ENCODE results near the gene TSC22D4.
A peak's percentile ranks its signal among the peaks of the same experiment; 100 is the strongest.

TSC22D4 gene

DNA sequence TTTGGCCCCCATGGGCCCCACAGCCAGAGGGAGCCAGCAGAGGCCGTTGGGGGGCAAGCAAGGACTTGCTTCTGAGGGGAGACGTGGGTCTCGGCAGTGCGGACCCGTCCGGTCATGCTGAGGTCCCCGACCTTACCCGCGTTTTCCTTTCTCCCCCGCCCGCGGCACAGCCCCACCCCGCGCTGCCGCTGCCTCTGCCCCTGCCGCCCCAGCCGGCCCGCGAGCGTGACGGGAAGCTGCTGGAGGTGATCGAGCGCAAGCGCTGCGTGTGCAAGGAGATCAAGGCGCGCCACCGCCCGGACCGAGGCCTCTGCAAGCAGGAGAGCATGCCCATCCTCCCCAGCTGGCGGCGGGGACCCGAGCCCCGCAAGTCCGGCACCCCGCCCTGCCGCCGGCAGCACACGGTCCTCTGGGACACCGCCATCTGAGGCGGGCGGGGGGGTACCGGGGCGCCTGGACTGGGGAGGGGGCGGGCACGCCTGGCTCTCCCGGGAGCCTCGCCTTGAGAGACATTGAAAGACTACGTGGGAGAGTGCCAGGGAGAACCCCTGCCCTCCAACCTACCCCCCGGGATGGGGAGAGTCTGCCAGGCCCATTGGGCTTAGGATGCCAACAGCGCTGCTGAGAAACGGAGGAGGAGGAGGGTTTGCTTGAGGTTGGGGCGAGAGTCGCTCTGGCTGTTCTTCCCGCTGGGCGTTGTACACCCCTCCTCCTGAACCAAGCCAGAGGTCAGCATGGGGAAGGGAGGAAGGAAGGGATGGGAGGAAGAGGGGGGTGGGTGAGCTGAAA lies 14.7 kb upstream of the TSC22D4 start:
- peak in 1 of 2 donors; percentile 48 for DNase-seq (ENCODE audit: low read depth in 1 of 2, low spot score in 1 of 2)

- DNase-seq (ENCODE audit: low read depth in 1 of 2, low spot score in 1 of 2) = no peak
These were observed 13.9 kb upstream of the TSC22D4 start for GRCh38 chr7:100492738-100493475.

DNA sequence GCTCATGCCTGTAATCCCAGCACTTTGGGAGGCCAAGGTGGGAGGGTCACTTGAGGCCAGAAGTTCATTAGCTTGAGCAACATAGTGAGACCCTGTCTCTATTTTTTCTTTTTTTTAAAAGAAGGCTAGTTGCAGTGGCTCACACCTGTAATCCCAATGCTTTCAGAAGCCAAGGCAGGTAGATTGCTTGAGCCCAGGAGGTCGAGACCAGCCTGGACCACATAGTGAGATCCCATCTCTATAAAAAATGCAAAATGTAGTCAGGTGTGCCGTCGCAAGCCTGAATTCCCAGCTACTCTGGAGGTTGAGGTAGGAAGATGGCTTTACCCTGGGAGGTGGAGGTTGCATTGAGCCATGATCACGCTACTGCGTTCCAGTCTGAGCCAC lies 12.2 kb upstream of the TSC22D4 start:
- DNase-seq (ENCODE audit: low read depth in 1 of 2, low spot score in 1 of 2) = no peak

DNA sequence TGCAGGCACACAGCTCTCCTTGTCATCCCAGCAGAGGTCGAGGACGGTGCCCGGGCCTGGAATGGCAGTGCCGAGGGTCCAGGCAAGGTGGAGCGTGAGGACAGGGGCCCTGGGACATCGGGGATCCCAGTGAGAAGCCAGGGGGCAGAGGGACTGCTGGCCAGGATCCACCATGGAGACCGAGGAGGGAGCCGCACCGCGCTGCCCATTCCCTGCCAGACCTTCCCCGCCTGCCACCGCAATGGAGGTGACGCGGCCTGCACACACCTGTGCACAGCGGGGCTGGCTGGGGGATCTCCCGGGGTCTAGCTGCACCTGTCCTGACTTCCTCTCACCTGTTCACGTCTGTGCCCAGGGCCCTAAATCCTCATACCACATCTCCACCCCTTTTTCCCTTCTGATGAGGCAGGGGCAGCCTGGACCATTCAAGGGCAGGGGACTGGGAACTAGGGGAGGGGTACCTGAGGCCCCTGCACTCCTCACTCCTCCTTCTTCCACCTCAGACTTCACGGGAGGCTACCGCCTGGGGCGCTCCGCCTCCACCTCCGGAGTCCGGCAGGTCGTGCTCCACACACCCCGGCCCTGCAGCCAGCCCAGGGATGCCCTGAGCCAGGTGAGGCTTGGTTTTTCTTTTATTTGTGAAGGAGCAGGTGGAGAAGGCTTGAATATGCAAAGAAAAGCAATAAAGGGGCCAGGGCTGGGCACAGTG lies 11.6 kb upstream of the TSC22D4 start:
- DNase-seq (ENCODE audit: low read depth in 1 of 2, low spot score in 1 of 2) = no peak

GRCh38 chr7:100489824-100490223 lies 10.8 kb upstream of the TSC22D4 start:
- no peak for DNase-seq (ENCODE audit: low read depth in 1 of 2, low spot score in 1 of 2)

DNA sequence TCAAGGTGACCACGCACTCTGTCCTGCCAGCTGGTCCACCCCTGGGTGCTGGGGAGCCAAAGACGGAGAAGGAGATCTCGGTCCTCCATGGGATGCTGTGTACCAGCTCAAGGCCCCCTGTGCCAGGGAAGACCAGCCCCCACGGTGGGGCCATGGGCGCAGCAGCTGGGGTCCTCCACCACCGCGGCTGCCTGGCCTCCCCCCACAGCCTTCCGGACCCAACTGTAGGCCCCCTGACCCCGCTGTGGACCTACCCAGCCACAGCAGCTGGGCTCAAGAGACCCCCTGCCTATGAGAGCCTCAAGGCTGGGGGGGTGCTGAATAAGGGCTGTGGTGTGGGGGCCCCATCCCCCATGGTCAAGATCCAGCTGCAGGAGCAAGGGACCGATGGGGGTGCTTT lies 10.1 kb upstream of the TSC22D4 start:
- no peak for DNase-seq (ENCODE audit: low read depth in 1 of 2, low spot score in 1 of 2)

DNA sequence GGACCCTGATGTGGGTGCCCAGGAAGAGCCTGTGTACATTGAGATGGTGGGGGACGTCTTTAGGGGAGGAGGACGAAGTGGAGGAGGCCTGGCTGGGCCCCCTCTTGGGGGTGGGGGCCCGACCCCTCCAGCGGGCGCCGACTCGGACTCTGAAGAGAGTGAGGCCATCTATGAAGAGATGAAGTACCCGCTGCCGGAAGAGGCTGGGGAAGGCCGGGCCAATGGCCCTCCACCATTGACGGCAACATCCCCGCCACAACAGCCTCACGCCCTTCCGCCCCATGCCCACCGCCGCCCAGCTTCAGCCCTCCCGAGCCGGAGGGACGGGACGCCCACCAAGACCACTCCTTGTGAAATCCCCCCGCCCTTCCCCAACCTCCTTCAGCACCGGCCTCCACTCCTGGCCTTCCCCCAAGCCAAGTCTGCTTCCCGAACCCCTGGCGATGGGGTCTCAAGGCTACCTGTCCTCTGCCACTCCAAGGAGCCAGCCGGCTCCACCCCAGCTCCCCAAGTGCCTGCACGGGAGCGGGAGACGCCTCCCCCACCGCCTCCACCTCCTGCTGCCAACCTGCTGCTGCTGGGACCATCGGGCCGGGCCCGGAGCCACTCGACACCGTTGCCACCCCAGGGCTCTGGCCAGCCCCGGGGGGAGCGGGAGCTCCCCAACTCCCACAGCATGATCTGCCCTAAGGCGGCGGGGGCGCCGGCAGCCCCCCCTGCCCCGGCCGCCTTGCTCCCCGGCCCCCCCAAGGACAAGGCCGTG lies 9.5 kb upstream of the TSC22D4 start:
- DNase-seq (ENCODE audit: low read depth in 1 of 2, low spot score in 1 of 2) = no peak

GRCh38 chr7:100486753-100487446 lies 7.9 kb upstream of the TSC22D4 start:
- DNase-seq (ENCODE audit: low read depth in 1 of 2, low spot score in 1 of 2) = no peak

DNA sequence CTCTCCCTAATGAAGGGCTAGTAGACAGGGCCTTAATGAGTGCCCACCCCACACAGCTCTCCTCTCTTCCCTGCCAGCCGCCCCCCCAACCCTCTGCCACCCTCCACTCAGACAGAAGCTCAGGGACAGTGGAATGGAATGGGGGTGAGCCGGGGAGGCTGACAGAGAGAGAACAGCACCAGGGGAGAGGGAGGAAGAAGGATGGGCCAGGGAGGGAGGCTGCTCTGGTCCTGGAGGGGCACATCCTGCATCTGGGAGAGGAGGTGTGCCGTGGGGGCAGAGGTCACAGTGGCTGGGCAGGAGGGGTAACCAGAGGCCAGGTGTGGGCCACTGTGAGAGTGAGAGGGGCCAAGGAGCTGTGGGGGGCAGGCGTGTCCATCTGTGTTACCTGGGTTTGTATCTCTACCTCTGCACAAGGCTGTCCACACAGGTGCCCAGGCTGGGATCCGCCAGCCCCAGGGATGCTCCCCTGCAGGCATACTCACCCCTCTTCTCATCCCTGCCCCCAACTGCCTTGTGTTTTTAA lies 7.2 kb upstream of the TSC22D4 start:
- DNase-seq (ENCODE audit: low read depth in 1 of 2, low spot score in 1 of 2) = no peak

GRCh38 chr7:100485471-100485876 lies 6.5 kb upstream of the TSC22D4 start:
- DNase-seq (ENCODE audit: low read depth in 1 of 2, low spot score in 1 of 2) = no peak

DNA sequence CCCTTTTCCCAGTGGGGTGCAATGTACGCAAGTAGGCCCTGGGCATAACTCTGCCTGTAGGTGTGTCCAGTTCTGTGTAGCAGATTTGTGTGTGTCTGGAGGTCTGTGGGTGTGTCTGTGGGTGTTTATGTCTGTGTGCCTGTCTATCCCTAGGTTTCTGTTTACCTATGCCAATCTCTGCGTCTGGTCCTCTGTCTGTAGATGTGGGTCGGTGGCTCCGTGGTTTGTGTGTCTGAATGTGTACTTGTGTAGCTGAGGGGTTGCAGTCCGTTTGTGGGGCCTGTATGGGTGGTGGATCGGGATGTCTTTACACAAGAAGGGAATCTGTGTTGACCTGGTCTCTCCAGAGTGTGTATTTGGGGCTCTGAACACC lies 5.6 kb upstream of the TSC22D4 start:
- DNase-seq (ENCODE audit: low read depth in 1 of 2, low spot score in 1 of 2) = no peak

DNA sequence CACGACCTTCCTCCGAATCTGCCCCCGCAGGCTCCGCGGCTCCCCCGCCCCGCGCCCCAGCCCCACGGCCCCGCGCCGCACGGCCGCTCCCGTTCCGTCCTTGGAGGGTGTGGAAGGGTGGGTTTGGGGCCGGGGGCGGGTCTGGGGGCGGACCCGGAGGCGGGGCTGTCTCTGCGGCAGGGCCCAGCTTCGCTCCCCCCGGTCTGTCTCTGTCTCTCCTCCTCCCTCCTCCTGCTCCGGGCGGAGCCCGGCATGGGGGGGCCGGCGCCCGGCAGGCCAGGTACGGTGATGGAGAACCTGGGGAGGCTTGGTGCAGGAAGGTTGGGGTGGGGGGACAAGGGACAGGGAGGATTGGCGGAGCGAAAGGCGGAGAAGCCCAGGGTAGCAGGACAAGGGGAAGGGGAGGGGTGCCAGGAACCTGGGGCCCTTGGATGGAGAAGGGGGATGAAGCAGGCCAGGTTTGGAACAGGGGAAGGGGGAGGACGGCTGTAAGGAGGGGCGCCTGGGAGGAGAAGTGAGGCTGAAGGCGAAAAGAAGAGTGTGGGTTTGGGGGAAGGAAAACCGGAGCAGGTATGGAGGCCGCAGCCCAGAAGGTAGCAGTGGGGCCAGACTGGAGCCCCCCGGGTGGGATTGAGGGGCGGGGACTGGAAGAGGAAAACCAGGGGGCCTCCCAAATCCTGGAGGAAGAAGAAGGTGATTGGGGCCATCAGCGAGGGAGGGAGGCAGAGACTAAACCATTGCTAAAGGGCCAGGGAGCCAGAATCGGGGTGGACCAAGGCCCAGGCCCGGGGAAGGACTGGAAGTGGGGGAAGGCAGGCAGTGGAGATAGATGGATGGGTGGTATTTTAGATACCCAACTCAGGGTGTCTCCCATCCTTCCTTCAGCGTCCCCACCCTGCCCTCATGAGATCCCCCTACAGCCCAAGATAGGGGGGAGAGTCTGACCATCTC lies 5.0 kb upstream of the TSC22D4 start, which contains the start of gene NYAP1:
TSS of gene NYAP1 (plus strand) at position 206 of the 951 bp plus-strand sequence. CDS start 1,385 bp downstream, outside the sequence.
- DNase-seq (ENCODE audit: low read depth in 1 of 2, low spot score in 1 of 2) = peak; percentile 34 to 35

DNA sequence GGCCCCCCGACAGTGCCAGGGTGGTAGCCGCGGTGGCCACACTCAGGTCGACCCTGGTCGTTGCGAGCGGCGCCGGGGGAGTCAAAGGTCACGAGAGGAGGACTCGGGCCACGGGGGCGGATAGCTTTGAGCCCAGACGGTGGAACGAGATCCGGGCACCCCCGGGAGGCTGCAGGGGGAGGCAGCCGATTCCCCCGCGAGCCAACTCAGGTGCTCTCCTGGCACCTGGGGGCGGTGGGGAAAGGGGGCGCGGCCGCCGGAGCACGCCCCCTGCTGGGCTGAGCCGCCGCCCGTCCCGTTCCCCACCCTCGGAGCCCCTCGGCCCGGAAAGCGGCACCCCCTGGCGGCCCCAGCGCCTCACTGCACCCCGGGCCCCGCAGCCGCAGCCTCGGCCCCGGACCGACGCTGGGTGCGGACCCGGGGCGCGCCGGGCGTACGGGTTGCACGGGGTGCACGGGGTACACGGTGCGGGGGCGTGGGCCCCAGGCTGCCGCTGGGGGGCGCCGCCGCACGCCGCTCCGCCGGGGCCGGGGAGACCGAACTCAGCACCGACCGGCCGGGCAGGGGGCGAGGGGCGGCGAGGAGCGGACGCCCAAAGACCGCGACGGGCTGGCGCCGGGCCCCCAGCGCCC lies 4.2 kb upstream of the TSC22D4 start:
- peak; percentile 73 to 83 for DNase-seq (ENCODE audit: low read depth in 1 of 2, low spot score in 1 of 2)

DNA sequence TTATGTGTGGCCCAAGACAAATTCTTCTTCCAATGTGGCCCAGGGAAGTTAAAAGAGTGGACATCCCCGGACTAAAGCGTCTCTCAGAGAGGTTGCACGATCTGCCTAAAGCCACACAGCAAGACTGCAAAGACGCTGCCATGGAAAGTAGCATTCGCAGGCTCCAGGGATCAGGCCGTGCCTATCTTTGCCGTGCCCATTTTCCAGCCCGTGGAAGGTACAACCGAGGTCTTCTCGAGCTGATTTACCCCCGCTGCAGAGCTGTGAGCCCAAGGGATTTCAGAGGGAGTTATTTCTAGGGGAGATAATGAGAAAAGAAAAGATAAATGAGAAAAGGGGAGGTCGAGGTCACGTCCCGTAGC lies 3.7 kb upstream of the TSC22D4 start:
- DNase-seq (ENCODE audit: low read depth in 1 of 2, low spot score in 1 of 2) = no peak

GRCh38 chr7:100481466-100481865 lies 2.5 kb upstream of the TSC22D4 start:
- DNase-seq (ENCODE audit: low read depth in 1 of 2, low spot score in 1 of 2) = no peak

DNA sequence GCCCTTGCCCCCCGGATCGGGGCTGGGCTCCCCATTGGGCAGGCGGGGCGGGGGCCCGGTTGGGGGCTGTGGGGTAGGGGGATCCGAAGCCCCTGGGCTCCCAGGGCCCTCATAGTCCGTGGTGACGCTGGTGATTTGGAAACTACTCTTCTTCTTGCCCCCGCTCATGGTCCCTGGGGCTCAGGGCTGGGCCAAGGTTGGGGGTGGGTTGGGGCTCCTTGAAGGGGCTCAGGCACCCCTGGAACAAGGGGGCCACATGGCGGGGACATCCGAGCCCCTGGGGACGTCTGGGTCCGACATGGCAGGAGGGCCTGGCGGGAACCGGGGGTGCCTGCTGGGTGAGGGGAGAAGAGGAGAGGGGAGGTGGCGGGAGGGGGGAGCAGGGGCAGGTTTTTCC lies 1.1 kb downstream of the TSC22D4 start:
- no peak for DNase-seq (ENCODE audit: low read depth in 1 of 2, low spot score in 1 of 2)

DNA sequence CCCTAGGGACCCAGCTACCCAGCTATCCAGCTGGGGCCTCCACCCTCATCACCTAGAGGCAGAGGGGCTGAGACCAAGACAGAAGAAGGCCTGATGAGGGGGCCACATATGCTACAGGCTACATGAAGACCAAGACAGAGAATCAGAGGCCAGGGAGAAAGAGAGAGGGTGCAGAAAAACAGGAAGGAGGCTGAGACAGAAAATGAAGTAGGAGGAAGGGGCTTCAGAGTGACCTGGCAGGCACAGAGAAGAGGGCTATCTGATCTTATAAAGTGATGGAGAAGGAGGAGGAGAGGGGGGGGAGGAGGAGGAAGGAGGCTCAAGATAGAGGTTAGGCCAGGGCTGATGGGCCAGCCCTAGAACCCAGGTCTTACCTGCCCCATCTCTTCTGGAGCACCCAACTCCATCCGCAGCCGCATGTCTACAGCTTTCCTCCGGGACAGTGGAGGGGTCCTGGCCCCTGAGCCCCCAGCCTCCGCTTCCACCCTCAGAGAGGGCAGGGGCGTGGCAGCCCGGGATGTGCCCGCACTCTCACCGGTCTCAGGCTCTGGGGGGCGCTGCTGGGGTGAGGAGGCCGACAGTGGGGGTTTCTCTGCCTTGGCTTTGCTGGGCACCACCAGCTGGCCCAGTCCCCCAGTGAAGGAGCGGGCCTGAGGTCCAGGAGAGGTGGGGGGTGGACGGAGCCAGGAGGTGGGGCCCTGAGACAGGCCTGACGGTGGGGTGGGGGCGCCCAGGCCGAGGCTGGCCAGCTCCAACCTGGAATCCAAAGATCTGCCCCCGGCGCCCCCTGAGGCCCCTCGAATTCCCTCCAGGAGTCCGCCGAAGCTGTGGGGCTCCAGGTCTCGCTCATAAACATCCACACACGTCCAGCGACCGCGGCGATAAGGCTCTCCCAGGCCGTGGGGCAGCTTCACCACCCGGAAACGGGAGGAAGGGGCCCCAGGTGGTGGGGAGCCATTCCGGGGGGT lies 1.8 kb downstream of the TSC22D4 start:
- DNase-seq (ENCODE audit: low read depth in 1 of 2, low spot score in 1 of 2) = peak in 1 of 2 donors; percentile 39
